Type B pancreatic cell (in vitro differentiated cells): Measurements from ENCODE around the gene COL5A2. TPM values are rescaled to one million over a fixed set of nuclear protein-coding genes. Genes with fewer than 3 reads are reported as not detected.

Source experiments
- DNase-seq: peaks from one replicate; pipeline ENCODE4 v3.0.0; 2021; ENCODE audit warnings: mixed read lengths; ENCODE audit not compliant: unreplicated experiment; ENCODE audit errors: extremely low spot score
- H3K27ac Mint-ChIP-seq: 2 replicates; pipeline ENCODE4 v1.8.0; 2021; ENCODE audit warnings: mild to moderate bottlenecking, mixed read lengths
- H3K27me3 Mint-ChIP-seq: 2 replicates; pipeline ENCODE4 v1.8.0; 2021; ENCODE audit warnings: mixed read lengths
- H3K36me3 Mint-ChIP-seq: 2 replicates; pipeline ENCODE4 v1.8.0; 2021; ENCODE audit warnings: mixed read lengths
- H3K4me1 Mint-ChIP-seq: one replicate; pipeline ENCODE4 v1.8.0; 2021; ENCODE audit warnings: mixed read lengths; ENCODE audit not compliant: unreplicated experiment
- H3K4me3 Mint-ChIP-seq: 2 replicates; pipeline ENCODE4 v1.8.0; 2021; ENCODE audit warnings: mild to moderate bottlenecking, mixed read lengths
- H3K9me3 Mint-ChIP-seq: 2 replicates; pipeline ENCODE4 v1.8.0; 2021; ENCODE audit warnings: mixed read lengths
- total RNA-seq: library from RNA; stranded (reverse); gene quantifications from 2 replicates; pipeline ENCODE4 v1.2.1, GENCODE V29; 2021; ENCODE audit warnings: low replicate concordance
- TF ChIP-seq, protein P1 (sequence below): fragments of 200-600 bp; sonication (generic); conservative IDR thresholded peaks from 2 replicates; pipeline ENCODE4 v1.5.0; 2021; ENCODE audit warnings: antibody characterized with exemption, mild to moderate bottlenecking

Gene COL5A2
- total RNA-seq, 1 donor from 2014 or later = 137 TPM

DNA sequence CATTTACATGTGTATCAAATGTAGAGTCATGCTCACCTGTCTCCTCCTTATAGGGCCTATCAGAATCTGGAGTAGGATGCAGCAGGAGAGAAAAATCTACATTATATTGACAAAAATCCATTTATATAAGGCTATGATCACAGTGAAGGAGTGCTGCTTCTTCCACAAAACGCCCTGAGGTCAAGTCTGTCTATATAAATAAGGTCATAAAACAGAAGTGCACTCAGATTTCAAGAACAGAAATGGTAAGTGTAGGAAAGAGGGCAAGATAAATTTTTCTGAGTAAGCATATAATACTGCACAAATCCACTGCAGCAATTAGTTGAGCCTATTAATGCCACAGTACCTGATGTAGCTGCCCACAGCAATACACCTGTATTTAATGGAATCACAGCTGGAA lies 51.8 kb downstream of the COL5A2 start:
- no peak for DNase-seq
- Mint-ChIP-seq H3K36me3 (peaks cover 4% of the 10 kb centered on the region), H3K27ac (no peak overlapping the region), H3K4me3 (no peak overlapping the region), H3K27me3 (no peaks in the 10 kb centered on the region), H3K4me1 (peaks cover 15% of the 10 kb centered on the region), H3K9me3 (no peaks in the 10 kb centered on the region)
- TF ChIP-seq, protein P1, sequence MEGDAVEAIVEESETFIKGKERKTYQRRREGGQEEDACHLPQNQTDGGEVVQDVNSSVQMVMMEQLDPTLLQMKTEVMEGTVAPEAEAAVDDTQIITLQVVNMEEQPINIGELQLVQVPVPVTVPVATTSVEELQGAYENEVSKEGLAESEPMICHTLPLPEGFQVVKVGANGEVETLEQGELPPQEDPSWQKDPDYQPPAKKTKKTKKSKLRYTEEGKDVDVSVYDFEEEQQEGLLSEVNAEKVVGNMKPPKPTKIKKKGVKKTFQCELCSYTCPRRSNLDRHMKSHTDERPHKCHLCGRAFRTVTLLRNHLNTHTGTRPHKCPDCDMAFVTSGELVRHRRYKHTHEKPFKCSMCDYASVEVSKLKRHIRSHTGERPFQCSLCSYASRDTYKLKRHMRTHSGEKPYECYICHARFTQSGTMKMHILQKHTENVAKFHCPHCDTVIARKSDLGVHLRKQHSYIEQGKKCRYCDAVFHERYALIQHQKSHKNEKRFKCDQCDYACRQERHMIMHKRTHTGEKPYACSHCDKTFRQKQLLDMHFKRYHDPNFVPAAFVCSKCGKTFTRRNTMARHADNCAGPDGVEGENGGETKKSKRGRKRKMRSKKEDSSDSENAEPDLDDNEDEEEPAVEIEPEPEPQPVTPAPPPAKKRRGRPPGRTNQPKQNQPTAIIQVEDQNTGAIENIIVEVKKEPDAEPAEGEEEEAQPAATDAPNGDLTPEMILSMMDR = no peak

GRCh38 chr2:189125195-189125594 lies 54.4 kb downstream of the COL5A2 start:
- no peak for DNase-seq
- Mint-ChIP-seq H3K36me3 (peaks cover 5% of the 10 kb centered on the region), H3K27me3 (no peaks in the 10 kb centered on the region), H3K4me3 (no peak overlapping the region), H3K27ac (no peak overlapping the region), H3K4me1 (peaks cover 15% of the 10 kb centered on the region), H3K9me3 (no peaks in the 10 kb centered on the region)
- TF ChIP-seq, protein P1 = no peak

- no peak overlapping the region for H3K27ac Mint-ChIP-seq
These were observed 55.4 kb downstream of the COL5A2 start for GRCh38 chr2:189124175-189124574.

DNA sequence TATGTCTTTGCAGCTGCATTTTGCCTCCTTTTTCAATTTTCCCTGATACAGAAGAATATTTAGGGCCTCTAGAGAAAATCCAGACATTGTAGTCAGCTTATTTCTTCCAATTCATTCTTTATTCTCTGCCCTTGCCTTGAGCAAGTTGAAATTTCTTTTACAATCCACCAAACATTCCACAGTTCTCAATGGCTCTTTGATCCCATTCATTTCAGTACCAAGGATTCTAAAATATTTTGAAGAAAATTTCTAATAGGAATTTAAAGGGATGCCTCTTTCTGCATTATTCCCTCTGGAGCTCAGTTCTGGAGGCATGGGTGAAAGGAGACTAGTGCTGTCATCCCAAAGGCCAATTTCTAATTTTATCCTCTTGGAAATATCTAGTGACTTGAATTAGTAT lies 61.2 kb downstream of the COL5A2 start:
- Mint-ChIP-seq H3K4me1 (no peaks in the 10 kb centered on the region), H3K36me3 (peaks cover 5% of the 10 kb centered on the region), H3K9me3 (no peaks in the 10 kb centered on the region), H3K4me3 (no peak overlapping the region), H3K27ac (no peak overlapping the region), H3K27me3 (no peaks in the 10 kb centered on the region)
- TF ChIP-seq, protein P1 = no peak
- no peak for DNase-seq

More at GRCh38 chr2:189124175-189124574, 55.4 kb downstream of the COL5A2 start:
- no peak for DNase-seq
- Mint-ChIP-seq H3K27me3 (no peaks in the 10 kb centered on the region), H3K4me3 (no peak overlapping the region), H3K4me1 (peaks cover 8% of the 10 kb centered on the region), H3K36me3 (peaks cover 5% of the 10 kb centered on the region), H3K9me3 (no peaks in the 10 kb centered on the region)
- TF ChIP-seq, protein P1 = no peak

DNA sequence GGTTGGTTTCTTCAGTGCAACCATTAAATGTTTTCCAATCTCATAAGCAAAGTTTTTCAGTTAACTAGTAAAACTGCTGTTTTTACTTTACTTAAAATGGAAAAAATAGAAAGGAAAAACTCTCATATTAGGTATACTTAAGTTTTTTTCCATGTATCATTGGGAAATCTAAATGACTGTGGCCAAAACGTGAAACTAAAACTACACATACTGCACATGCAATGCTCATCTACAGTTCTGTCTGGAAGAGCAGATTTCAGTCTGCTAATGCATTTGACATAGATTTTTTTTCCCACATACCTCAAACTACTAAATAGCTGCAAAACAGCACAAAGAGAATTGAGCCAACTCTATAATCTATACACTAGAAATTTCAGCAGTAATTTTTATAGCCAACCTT lies 62.6 kb downstream of the COL5A2 start:
- DNase-seq = no peak
- H3K4me3 Mint-ChIP-seq = no peak overlapping the region
- no peaks in the 10 kb centered on the region for H3K4me1 Mint-ChIP-seq
- no peak overlapping the region for H3K27ac Mint-ChIP-seq
- no peaks in the 10 kb centered on the region for H3K9me3 Mint-ChIP-seq
- H3K27me3 Mint-ChIP-seq = no peaks in the 10 kb centered on the region
- TF ChIP-seq, protein P1 = no peak
- peaks cover 1% of the 10 kb centered on the region for H3K36me3 Mint-ChIP-seq

GRCh38 chr2:189116087-189116486 lies 63.5 kb downstream of the COL5A2 start:
- Mint-ChIP-seq H3K4me1 (no peaks in the 10 kb centered on the region), H3K27ac (no peak overlapping the region), H3K9me3 (no peaks in the 10 kb centered on the region), H3K36me3 (no peaks in the 10 kb centered on the region), H3K27me3 (no peaks in the 10 kb centered on the region), H3K4me3 (no peak overlapping the region)
- TF ChIP-seq, protein P1 = no peak
- DNase-seq = no peak
